ENCODE data around the gene IL17RA.

The IL17RA gene

DNA sequence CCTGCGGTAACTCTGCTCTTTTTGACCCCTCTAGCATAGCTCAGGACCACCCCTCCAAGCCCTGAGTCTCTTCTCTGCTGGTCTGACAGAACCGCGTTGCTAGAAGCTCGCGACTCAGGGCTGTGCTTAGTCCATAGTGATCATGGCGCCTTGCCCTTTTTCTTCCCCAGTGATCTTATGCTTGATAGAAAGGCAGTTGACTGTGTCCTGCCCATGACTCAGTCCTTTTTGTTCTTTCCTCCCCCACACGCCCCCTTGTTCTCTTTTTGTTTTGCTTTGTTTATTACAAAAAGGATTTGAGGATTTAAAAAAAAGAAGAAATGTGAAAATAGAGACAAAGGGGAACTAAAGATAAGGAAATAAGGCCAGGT, 17.5 kb downstream of the IL17RA start:
- no peaks in the 10 kb centered on the region for H3K4me1 ChIP-seq
- no peaks in the 10 kb centered on the region for H3K27me3 ChIP-seq
- H3K4me3 ChIP-seq (ENCODE audit: low read depth, low read length), result no peak overlapping the region
- no peaks in the 10 kb centered on the region for H3K36me3 ChIP-seq
- no peaks in the 10 kb centered on the region for H3K9me3 ChIP-seq
- TF ChIP-seq, protein P1, sequence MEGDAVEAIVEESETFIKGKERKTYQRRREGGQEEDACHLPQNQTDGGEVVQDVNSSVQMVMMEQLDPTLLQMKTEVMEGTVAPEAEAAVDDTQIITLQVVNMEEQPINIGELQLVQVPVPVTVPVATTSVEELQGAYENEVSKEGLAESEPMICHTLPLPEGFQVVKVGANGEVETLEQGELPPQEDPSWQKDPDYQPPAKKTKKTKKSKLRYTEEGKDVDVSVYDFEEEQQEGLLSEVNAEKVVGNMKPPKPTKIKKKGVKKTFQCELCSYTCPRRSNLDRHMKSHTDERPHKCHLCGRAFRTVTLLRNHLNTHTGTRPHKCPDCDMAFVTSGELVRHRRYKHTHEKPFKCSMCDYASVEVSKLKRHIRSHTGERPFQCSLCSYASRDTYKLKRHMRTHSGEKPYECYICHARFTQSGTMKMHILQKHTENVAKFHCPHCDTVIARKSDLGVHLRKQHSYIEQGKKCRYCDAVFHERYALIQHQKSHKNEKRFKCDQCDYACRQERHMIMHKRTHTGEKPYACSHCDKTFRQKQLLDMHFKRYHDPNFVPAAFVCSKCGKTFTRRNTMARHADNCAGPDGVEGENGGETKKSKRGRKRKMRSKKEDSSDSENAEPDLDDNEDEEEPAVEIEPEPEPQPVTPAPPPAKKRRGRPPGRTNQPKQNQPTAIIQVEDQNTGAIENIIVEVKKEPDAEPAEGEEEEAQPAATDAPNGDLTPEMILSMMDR (IDR thresholded peaks at IDR 0.05; ENCODE audit: low read depth, low read length), result no peak
- no peak for DNase-seq

DNA sequence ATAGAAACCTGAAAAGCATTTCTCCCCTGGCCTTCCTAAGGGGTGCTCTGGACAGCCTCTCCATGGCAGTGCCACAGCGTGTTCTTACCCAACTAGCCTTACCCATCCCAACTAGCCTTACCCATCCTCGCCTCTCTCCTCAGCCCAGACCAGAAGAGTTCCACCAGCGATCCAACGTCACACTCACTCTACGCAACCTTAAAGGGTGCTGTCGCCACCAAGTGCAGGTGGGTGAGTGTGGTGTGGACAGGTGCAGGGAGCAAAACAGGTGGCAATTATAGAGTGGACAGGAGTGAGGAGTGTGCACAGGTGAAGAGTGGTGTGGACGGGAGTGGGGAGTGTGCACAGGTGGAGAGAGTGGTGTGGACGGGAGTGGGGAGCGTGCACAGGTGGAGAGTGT, 18.6 kb downstream of the IL17RA start:
- H3K36me3 ChIP-seq, result no peaks in the 10 kb centered on the region
- TF ChIP-seq, protein P1 (IDR thresholded peaks at IDR 0.05; ENCODE audit: low read depth, low read length), result no peak

DNA sequence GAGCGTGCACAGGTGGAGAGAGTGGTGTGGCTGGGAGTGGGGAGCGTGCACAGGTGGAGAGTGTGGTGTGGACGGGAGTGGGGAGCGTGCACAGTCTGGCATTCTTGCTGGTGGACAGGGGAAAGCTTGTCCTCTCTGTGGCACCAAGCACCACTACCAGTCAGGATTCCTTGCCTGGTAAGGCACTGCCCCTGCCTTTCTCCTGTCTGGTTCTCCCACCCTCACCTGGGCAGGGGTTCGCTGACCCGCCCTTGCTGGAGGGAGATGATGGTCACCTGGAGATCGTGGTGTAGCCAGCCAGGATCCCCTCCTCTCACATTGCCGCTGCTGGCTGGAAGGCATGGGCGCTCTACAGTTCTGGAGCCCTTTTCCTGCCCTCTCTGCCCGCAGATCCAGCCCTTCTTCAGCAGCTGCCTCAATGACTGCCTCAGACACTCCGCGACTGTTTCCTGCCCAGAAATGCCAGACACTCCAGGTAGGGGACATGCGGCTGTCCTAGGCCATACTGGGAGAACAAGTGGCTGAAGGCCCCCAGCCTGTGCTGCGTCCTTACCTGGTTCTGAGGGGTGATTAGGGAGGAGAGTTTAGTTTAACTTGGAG, 19.6 kb downstream of the IL17RA start:
- H3K36me3 ChIP-seq, result no peaks in the 10 kb centered on the region
- TF ChIP-seq, protein P1 (IDR thresholded peaks at IDR 0.05; ENCODE audit: low read depth, low read length), result no peak
- no peak overlapping the region for H3K4me3 ChIP-seq (ENCODE audit: low read depth, low read length)
- H3K9me3 ChIP-seq, result no peaks in the 10 kb centered on the region
- no peak for DNase-seq
- no peaks in the 10 kb centered on the region for H3K27me3 ChIP-seq
- no peaks in the 10 kb centered on the region for H3K4me1 ChIP-seq

More for the DNA sequence above, 18.6 kb downstream of the IL17RA start:
- Histone ChIP-seq H3K9me3 (no peaks in the 10 kb centered on the region), H3K4me1 (no peaks in the 10 kb centered on the region), H3K4me3 (ENCODE audit: low read depth, low read length) (no peak overlapping the region), H3K27me3 (no peaks in the 10 kb centered on the region)
- DNase-seq, result no peak

DNA sequence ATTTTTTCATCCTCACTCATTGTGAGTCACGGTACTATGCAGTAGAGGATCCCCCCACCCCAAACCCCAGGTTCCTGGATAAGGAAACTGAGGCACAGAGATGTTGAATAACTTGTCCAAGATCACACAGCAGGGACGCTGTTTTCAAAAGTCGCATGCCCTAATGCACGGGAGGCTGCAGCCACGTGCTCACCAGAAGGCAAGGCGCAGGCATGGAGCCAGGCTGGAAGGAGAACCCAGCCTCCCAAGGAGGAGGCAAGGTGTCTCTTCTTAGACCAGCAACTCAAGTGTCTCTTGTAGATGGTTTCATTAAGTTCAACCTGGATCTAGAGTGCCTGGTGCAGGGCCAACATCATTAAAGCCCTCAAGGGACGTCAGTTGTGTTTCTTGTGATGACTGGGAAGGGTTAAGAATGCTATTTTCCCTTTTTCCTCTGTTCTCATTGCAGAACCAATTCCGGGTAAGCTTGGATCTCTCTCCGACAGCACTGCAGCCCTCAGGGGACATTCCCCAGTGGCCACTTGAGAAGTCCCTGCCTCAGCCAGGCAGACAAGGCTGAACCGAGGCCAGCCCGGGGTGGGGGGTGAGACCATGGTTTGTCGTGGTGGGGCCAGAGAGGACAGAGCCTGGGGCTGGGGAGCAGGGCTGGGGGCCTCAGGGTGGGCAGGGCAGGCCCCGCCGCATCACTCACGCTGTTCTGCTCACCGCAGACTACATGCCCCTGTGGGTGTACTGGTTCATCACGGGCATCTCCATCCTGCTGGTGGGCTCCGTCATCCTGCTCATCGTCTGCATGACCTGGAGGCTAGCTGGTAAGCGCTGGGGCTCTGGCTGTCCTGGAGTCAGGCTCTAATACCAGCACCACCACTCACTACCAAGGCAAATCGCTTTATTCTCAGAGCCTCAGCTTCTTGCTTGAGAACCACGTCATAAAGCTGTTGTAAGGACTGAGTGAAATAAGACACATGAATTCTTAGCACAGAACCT, 20.6 kb downstream of the IL17RA start:
- Histone ChIP-seq H3K4me3 (ENCODE audit: low read depth, low read length) (no peak overlapping the region), H3K27me3 (no peaks in the 10 kb centered on the region), H3K36me3 (no peaks in the 10 kb centered on the region), H3K9me3 (no peaks in the 10 kb centered on the region), H3K4me1 (no peaks in the 10 kb centered on the region)
- DNase-seq, result no peak
- TF ChIP-seq, protein P1 (IDR thresholded peaks at IDR 0.05; ENCODE audit: low read depth, low read length), result no peak

DNA sequence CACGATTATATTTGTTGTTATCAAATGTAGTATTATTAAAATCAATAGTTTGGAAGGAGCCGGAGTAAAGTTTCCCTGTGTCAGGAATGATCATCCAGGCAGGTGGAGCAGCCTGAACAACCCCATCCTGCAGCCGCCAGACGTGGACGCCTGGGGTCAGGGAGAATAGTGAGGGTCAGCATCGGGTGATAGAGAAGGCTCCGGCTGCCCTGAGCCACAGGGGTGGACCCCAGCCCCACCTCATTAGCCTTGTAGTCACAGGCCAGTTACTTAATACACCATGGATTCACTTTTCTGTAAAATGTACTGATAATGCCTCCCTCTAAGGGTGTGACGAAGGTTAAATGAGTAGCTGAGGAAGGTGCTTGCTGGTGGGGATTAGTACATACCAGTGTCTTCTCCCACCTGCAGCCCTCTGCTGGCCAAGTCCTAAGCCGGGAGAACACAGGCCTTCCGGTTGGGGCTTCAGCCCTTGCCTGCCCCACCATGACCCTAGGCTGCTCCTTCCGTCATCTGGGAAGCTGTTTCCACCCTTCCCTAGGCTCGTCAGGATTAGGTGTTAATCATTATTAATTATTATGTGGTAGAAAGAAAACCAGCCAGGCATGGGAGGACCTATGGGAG, 21.5 kb downstream of the IL17RA start:
- DNase-seq, result no peak
- no peaks in the 10 kb centered on the region for H3K36me3 ChIP-seq
- no peak overlapping the region for H3K4me3 ChIP-seq (ENCODE audit: low read depth, low read length)
- no peaks in the 10 kb centered on the region for H3K9me3 ChIP-seq
- TF ChIP-seq, protein P1 (IDR thresholded peaks at IDR 0.05; ENCODE audit: low read depth, low read length), result no peak
- H3K4me1 ChIP-seq, result no peaks in the 10 kb centered on the region
- H3K27me3 ChIP-seq, result no peaks in the 10 kb centered on the region

All from BE2C (cell line).